ENCODE results near the gene LMX1A. TPM values are rescaled to one million over a fixed set of nuclear protein-coding genes. Genes with fewer than 3 reads are reported as not detected.
A peak's percentile ranks its signal among the peaks of the same experiment; 100 is the strongest.

LMX1A gene
- total and polyA plus RNA-seq, 2 experiments from 2014 or later: not detected

GRCh38 chr1:165329104-165329503 lies 27.4 kb downstream of the LMX1A start:
- H3K27me3 Mint-ChIP-seq (ENCODE audit: insufficient read depth, low read depth, poor library complexity): peaks cover 7% of the 10 kb centered on the region

GRCh38 chr1:165328136-165328535 lies 28.4 kb downstream of the LMX1A start:
- TF ChIP-seq ZNF114 (CRISPR knock-in tag; IDR thresholded peaks at IDR 0.05) (no peak), STAT1 (IDR thresholded peaks at IDR 0.05; ENCODE audit: unreplicated experiment) (no peak), ZNF462 (CRISPR knock-in tag; IDR thresholded peaks at IDR 0.05) (no peak)
- H3K79me2 ChIP-seq (replicated peaks; ENCODE audit: insufficient read depth): no peaks in the 10 kb centered on the region
- H3K9me2 ChIP-seq (ENCODE audit: insufficient read depth): no peaks in the 10 kb centered on the region
- ATAC-seq: no peak
- Mint-ChIP-seq H3K4me3 (no peak overlapping the region), H3K36me3 (ENCODE audit: low read depth) (no peaks in the 10 kb centered on the region), H3K27ac (no peak overlapping the region), H3K9me3 (no peaks in the 10 kb centered on the region), H3K27me3 (ENCODE audit: insufficient read depth, low read depth, poor library complexity) (peaks cover 7% of the 10 kb centered on the region), H3K4me1 (no peaks in the 10 kb centered on the region; the same call in 1 of the 3 replicates)
- 0 out of 2 replicates have a peak, but pooled peaks cover 2% of the 10 kb centered on the region for H3K4me1 ChIP-seq (ENCODE audit: insufficient read depth)
- no peaks in the 10 kb centered on the region for H4K20me1 ChIP-seq (replicated peaks; ENCODE audit: insufficient read depth)
- H3F3A ChIP-seq (replicated peaks; ENCODE audit: low read depth): no peaks in the 10 kb centered on the region
- H3K27ac ChIP-seq (ENCODE audit: low read depth): no peak overlapping the region
- H3K4me2 ChIP-seq: no peak overlapping the region
- H3K27me3 ChIP-seq (ENCODE audit: insufficient read depth): no peaks in the 10 kb centered on the region
- no peak overlapping the region for H3K4me3 ChIP-seq
- H2AFZ ChIP-seq: no peak overlapping the region
- H3K36me3 ChIP-seq (ENCODE audit: insufficient read depth): no peaks in the 10 kb centered on the region
- no peak for DNase-seq (ENCODE audit: low spot score)

More at GRCh38 chr1:165329104-165329503, 27.4 kb downstream of the LMX1A start:
- TF ChIP-seq EZH2phosphoT487 (IDR thresholded peaks at IDR 0.05; ENCODE audit: unreplicated experiment): no peak
- no peaks in the 10 kb centered on the region for H3K36me3 Mint-ChIP-seq (ENCODE audit: low read depth)
- no peaks in the 10 kb centered on the region for H4K20me1 ChIP-seq (replicated peaks; ENCODE audit: insufficient read depth)
- H3K4me1 Mint-ChIP-seq: no peaks in the 10 kb centered on the region; the same call in 1 of the 3 replicates
- H3K4me3 ChIP-seq: no peak overlapping the region
- no peaks in the 10 kb centered on the region for H3K79me2 ChIP-seq (replicated peaks; ENCODE audit: insufficient read depth)
- H3K36me3 ChIP-seq (ENCODE audit: insufficient read depth): no peaks in the 10 kb centered on the region
- no peak overlapping the region for H3K4me3 Mint-ChIP-seq
- H3K27ac ChIP-seq (ENCODE audit: low read depth): no peak overlapping the region
- H3K27ac Mint-ChIP-seq: no peak overlapping the region
- no peaks in the 10 kb centered on the region for H3K9me2 ChIP-seq (ENCODE audit: insufficient read depth)
- 0 out of 2 replicates have a peak, but pooled peaks cover 2% of the 10 kb centered on the region for H3K4me1 ChIP-seq (ENCODE audit: insufficient read depth)
- ATAC-seq: no peak
- no peaks in the 10 kb centered on the region for H3F3A ChIP-seq (replicated peaks; ENCODE audit: low read depth)
- no peak overlapping the region for H3K4me2 ChIP-seq
- no peaks in the 10 kb centered on the region for H3K9me3 Mint-ChIP-seq
- no peaks in the 10 kb centered on the region for H3K27me3 ChIP-seq (ENCODE audit: insufficient read depth)
- H2AFZ ChIP-seq: peak overlapping the region; percentile 69; the same call in 1 of the 2 replicates
- no peak for DNase-seq (ENCODE audit: low spot score)

All from GM23338 (cell line).